Stimulated activated naive CD8-positive, alpha-beta T cell treated with anti-CD3 and anti-CD28 coated beads, Interleukin-15, Interleukin-2, amounts not matched to agents 100 U/mL and 50 U/mL, for 24 hours (primary cell): ENCODE data around the gene CACUL1.

Experiments
- ATAC-seq: fragments of 150-1000 bp; cut with Tn5 transposase; one replicate; pipeline ENCODE4 v1.10.0; 2021
- DNase-seq: peaks from one replicate; pipeline ENCODE4 v3.0.0; 2021

The CACUL1 gene

GRCh38 chr10:118732245-118733165 lies 22.3 kb downstream of the CACUL1 start:
- peak; percentile 81 for ATAC-seq
- no peak for DNase-seq

GRCh38 chr10:118730756-118731456 lies 23.9 kb downstream of the CACUL1 start:
- ATAC-seq, result no peak
- DNase-seq, result no peak

GRCh38 chr10:118729641-118730258 lies 25.0 kb downstream of the CACUL1 start:
- peak; percentile 50 for ATAC-seq

GRCh38 chr10:118729200-118729599 lies 25.6 kb downstream of the CACUL1 start:
- ATAC-seq (no peak), DNase-seq (no peak)

More at GRCh38 chr10:118729641-118730258, 25.0 kb downstream of the CACUL1 start:
- DNase-seq, result no peak

- ATAC-seq, result no peak
- no peak for DNase-seq
Measured at GRCh38 chr10:118725886-118726500, 28.8 kb downstream of the CACUL1 start.

GRCh38 chr10:118723466-118723865 lies 31.3 kb downstream of the CACUL1 start:
- no peak for ATAC-seq

GRCh38 chr10:118721539-118721876 lies 33.3 kb downstream of the CACUL1 start:
- ATAC-seq (no peak), DNase-seq (no peak)

More at GRCh38 chr10:118723466-118723865, 31.3 kb downstream of the CACUL1 start:
- no peak for DNase-seq

GRCh38 chr10:118720685-118721538 lies 33.9 kb downstream of the CACUL1 start:
- ATAC-seq, result no peak
- DNase-seq, result peak; percentile 70

- ATAC-seq (no peak), DNase-seq (no peak)
Measured at GRCh38 chr10:118714366-118714765, 40.4 kb downstream of the CACUL1 start.

- no peak for DNase-seq
- ATAC-seq, result no peak
Measured at GRCh38 chr10:118712930-118713634, 41.7 kb downstream of the CACUL1 start.

GRCh38 chr10:118712080-118712479 lies 42.7 kb downstream of the CACUL1 start:
- DNase-seq, result no peak

GRCh38 chr10:118710487-118710886 lies 44.3 kb downstream of the CACUL1 start:
- ATAC-seq (no peak), DNase-seq (no peak)

More at GRCh38 chr10:118712080-118712479, 42.7 kb downstream of the CACUL1 start:
- ATAC-seq, result no peak

GRCh38 chr10:118708571-118708970 lies 46.2 kb downstream of the CACUL1 start:
- ATAC-seq (no peak), DNase-seq (no peak)

GRCh38 chr10:118704711-118705110 lies 50.1 kb downstream of the CACUL1 start:
- no peak for DNase-seq

GRCh38 chr10:118701529-118702323 lies 53.0 kb downstream of the CACUL1 start:
- ATAC-seq (no peak), DNase-seq (no peak)

More at GRCh38 chr10:118704711-118705110, 50.1 kb downstream of the CACUL1 start:
- ATAC-seq, result no peak

GRCh38 chr10:118698421-118698820 lies 56.3 kb downstream of the CACUL1 start:
- peak; percentile 77 for DNase-seq

GRCh38 chr10:118694848-118695247 lies 59.9 kb downstream of the CACUL1 start:
- no peak for DNase-seq
- ATAC-seq, result no peak

More at GRCh38 chr10:118698421-118698820, 56.3 kb downstream of the CACUL1 start:
- ATAC-seq, result peak; percentile 100

- ATAC-seq (no peak), DNase-seq (no peak)
Measured at GRCh38 chr10:118692872-118693271, 61.9 kb downstream of the CACUL1 start.

- no peak for ATAC-seq
- DNase-seq, result no peak
Measured at GRCh38 chr10:118689070-118689858, 65.5 kb downstream of the CACUL1 start.
